HEK293 (cell line): ENCODE data around the gene MCRIP1.

Experiments used
- BCL11B ChIP-seq: fragments of 450-650 bp; formaldehyde crosslinking; IDR thresholded peaks from 2 replicates; pipeline ENCODE4 v1.5.1; 2016; ENCODE audit warnings: low read depth, missing biosample characterization, missing genetic modification characterization
- CTCF ChIP-seq: fragments of 450-650 bp; formaldehyde crosslinking; IDR thresholded peaks from 2 replicates; pipeline ENCODE4 v1.5.1; 2016; ENCODE audit warnings: missing biosample characterization, missing genetic modification characterization
- GLI4 ChIP-seq: fragments of 450-650 bp; formaldehyde crosslinking; IDR thresholded peaks from 2 replicates; pipeline ENCODE4 v1.5.1; 2016; ENCODE audit warnings: missing biosample characterization, missing genetic modification characterization
- RBAK ChIP-seq: fragments of 450-650 bp; formaldehyde crosslinking; IDR thresholded peaks from 2 replicates; pipeline ENCODE4 v1.5.1; 2016; ENCODE audit warnings: missing biosample characterization, missing genetic modification characterization
- ZNF140 ChIP-seq: fragments of 450-650 bp; formaldehyde crosslinking; IDR thresholded peaks from 2 replicates; pipeline ENCODE4 v1.5.1; 2016; ENCODE audit warnings: missing biosample characterization, missing genetic modification characterization
- ZNF366 ChIP-seq: fragments of 450-650 bp; formaldehyde crosslinking; conservative IDR thresholded peaks from 2 replicates; pipeline ENCODE4 v1.5.1; 2016; ENCODE audit warnings: missing biosample characterization, missing genetic modification characterization
- ZNF548 ChIP-seq: fragments of 450-650 bp; formaldehyde crosslinking; IDR thresholded peaks from 2 replicates; pipeline ENCODE4 v1.5.1; 2016; ENCODE audit warnings: missing biosample characterization, missing genetic modification characterization
- ZNF776 ChIP-seq: fragments of 450-650 bp; formaldehyde crosslinking; IDR thresholded peaks from 2 replicates; pipeline ENCODE4 v1.5.0; 2017; ENCODE audit warnings: missing biosample characterization, missing genetic modification characterization, borderline replicate concordance

GRCh38 chr17:81803728-81804558 lies 29.1 kb downstream of the MCRIP1 start, which contains the start of gene GCGR:
- TF ChIP-seq CTCF (tag by site-specific recombination) (no peak), RBAK (tag by site-specific recombination) (no peak), ZNF366 (tag by site-specific recombination) (no peak), ZNF140 (no peak), GLI4 (tag by site-specific recombination) (no peak), BCL11B (tag by site-specific recombination) (no peak), ZNF548 (no peak), ZNF776 (no peak)
